Activated naive CD8-positive, alpha-beta T cell (primary cell): ENCODE data around the gene SPEF1.

Experiments used
- H3K27ac Mint-ChIP-seq: one replicate; pipeline ENCODE4 v1.8.0; 2021; ENCODE audit warnings: mixed read lengths
- H3K27me3 Mint-ChIP-seq: one replicate; pipeline ENCODE4 v1.8.0; 2021; ENCODE audit warnings: mixed read lengths
- H3K36me3 Mint-ChIP-seq: one replicate; pipeline ENCODE4 v1.8.0; 2021; ENCODE audit warnings: mixed read lengths
- H3K4me1 Mint-ChIP-seq: one replicate; pipeline ENCODE4 v1.8.0; 2021; ENCODE audit warnings: low read depth, mixed read lengths
- H3K4me3 Mint-ChIP-seq: one replicate; pipeline ENCODE4 v1.8.0; 2021; ENCODE audit warnings: mild to moderate bottlenecking, mixed read lengths
- H3K9me3 Mint-ChIP-seq: one replicate; pipeline ENCODE4 v1.8.0; 2021; ENCODE audit warnings: low read depth, mixed read lengths

Gene SPEF1

GRCh38 chr20:3729811-3730540 lies 51.3 kb downstream of the SPEF1 start:
- Mint-ChIP-seq H3K4me3 (no peak overlapping the region), H3K27me3 (peaks cover 28% of the 10 kb centered on the region), H3K36me3 (no peaks in the 10 kb centered on the region), H3K27ac (no peak overlapping the region), H3K9me3 (no peaks in the 10 kb centered on the region), H3K4me1 (no peaks in the 10 kb centered on the region)

DNA sequence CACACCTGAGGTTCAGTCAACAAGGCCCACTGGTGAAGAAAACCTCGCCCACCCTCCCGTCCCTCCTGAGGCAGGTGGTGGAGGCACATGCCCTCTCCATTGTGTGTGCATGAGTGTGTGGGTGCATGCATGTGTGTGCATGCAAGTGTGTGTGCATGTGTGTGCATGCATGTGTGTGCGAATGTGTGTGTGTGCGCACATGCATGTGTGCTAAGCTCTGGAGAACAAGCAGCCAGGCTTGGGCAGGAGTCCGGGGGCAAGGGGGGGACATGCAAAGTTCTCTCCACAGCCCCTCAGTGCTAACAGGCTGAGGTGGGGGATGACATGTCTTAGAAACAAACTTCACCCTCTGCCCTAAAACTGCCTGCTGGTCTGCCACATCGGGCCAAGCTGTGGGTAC lies 51.9 kb downstream of the SPEF1 start:
- no peaks in the 10 kb centered on the region for H3K9me3 Mint-ChIP-seq
- no peak overlapping the region for H3K27ac Mint-ChIP-seq
- no peaks in the 10 kb centered on the region for H3K4me1 Mint-ChIP-seq
- H3K36me3 Mint-ChIP-seq: no peaks in the 10 kb centered on the region
- H3K27me3 Mint-ChIP-seq: peaks cover 30% of the 10 kb centered on the region
- no peak overlapping the region for H3K4me3 Mint-ChIP-seq

GRCh38 chr20:3728876-3729275 lies 52.4 kb downstream of the SPEF1 start:
- H3K36me3 Mint-ChIP-seq: no peaks in the 10 kb centered on the region
- no peak overlapping the region for H3K4me3 Mint-ChIP-seq
- H3K27ac Mint-ChIP-seq: no peak overlapping the region
- H3K4me1 Mint-ChIP-seq: no peaks in the 10 kb centered on the region
- H3K27me3 Mint-ChIP-seq: peaks cover 30% of the 10 kb centered on the region
- no peaks in the 10 kb centered on the region for H3K9me3 Mint-ChIP-seq

DNA sequence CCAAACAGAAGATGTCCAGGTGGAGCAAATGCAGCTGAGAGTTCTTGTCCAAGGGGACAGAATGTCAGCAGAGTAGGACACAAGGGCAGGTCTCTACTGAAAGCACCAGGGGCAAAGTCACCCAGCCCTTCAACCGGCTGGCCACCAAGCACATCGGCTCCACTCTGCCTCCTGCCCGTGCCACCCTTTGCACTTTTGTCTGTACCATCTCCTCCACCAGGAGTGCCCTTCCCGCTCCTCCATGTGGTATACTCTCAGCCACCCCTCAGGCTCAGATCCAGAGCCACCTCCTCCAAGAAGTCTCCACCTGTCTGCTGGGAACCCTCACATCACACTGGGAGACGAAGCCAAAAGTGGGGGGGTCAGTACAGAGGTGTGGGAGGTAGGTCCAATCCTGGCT lies 52.9 kb downstream of the SPEF1 start:
- H3K27ac Mint-ChIP-seq: no peak overlapping the region
- no peaks in the 10 kb centered on the region for H3K36me3 Mint-ChIP-seq
- no peaks in the 10 kb centered on the region for H3K4me1 Mint-ChIP-seq
- no peaks in the 10 kb centered on the region for H3K9me3 Mint-ChIP-seq
- peaks cover 30% of the 10 kb centered on the region for H3K27me3 Mint-ChIP-seq
- no peak overlapping the region for H3K4me3 Mint-ChIP-seq
